A549 (cell line): ENCODE measurements around the gene CDK16. TPM values are rescaled to one million over a fixed set of nuclear protein-coding genes. Genes with fewer than 3 reads are reported as not detected.
A peak's percentile ranks its signal among the peaks of the same experiment; 100 is the strongest.

Experiments
- ATAC-seq, 2 experiments: fragments of 200-7000 bp in 1 of 2; fragments of >200 bp in 1 of 2; cut with Nextera tagmentation in 1 of 2; cut with Tn5 transposase in 1 of 2; 3 replicates each; pipeline versions ENCODE4 v1.8.0 to v1.9.1; 2018 to 2020; ENCODE audit warnings: mild to moderate bottlenecking in 1 of 2, moderate library complexity in 1 of 2
- CTCF ChIA-PET: fragments of 300-600 bp; sonication (Branson Sonifier 250); formaldehyde crosslinking; extraction: SDS; loops from one replicate; lab custom pipeline; 2021; ENCODE audit warnings: antibody characterized with exemption, inconsistent platforms; lab: Yijun Ruan, JAX
- POLR2A ChIA-PET: fragments of 350-600 bp; formaldehyde crosslinking; extraction: SDS; loops from one replicate; lab custom pipeline; 2021; ENCODE audit warnings: antibody characterized with exemption, inconsistent platforms; lab: Yijun Ruan, JAX
- DNase-seq, 2 experiments: peaks; one replicate each; pipeline versions ENCODE4 v3.0.0 to v3.0.0-alpha.2; 2011 to 2016; ENCODE audit warnings: low read depth in 1 of 2, low spot score in 1 of 2
- FAIRE-seq: peaks from 2 replicates; lab custom pipeline; 2011; peaks lifted over from hg19 to GRCh38; lab: Jason Lieb, UNC
- H3K27ac ChIP-seq, 2 experiments: fragments of >200 bp; sonication (Bioruptor Twin); formaldehyde crosslinking; 3 replicates each; pipeline ENCODE4 v1.5.1; 2016 to 2017
- H3K4me1 ChIP-seq: fragments of >200 bp; sonication (Bioruptor Twin); formaldehyde crosslinking; 3 replicates; pipeline ENCODE4 v1.6.1; 2016
- H3K4me2 ChIP-seq: fragments of >200 bp; sonication (Bioruptor Twin); formaldehyde crosslinking; 3 replicates; pipeline ENCODE4 v1.6.1; 2016
- H3K4me3 ChIP-seq: fragments of >200 bp; sonication (Bioruptor Twin); formaldehyde crosslinking; 3 replicates; pipeline ENCODE4 v1.5.1; 2016
- H3K9me3 ChIP-seq: fragments of >200 bp; sonication (Bioruptor Twin); formaldehyde crosslinking; 3 replicates; pipeline ENCODE4 v1.6.1; 2016
- BHLHE40 ChIP-seq: IDR thresholded peaks from 2 replicates; pipeline ENCODE4 v1.6.1; 2012; ENCODE audit warnings: low read depth, low read length, inconsistent platforms
- E2F6 ChIP-seq: IDR thresholded peaks from 2 replicates; pipeline ENCODE4 v1.6.1; 2012; ENCODE audit warnings: low read depth, borderline replicate concordance
- ESRRA ChIP-seq: fragments of 150-350 bp; IDR thresholded peaks from 2 replicates; pipeline ENCODE4 v1.6.1; 2014; ENCODE audit warnings: mild to moderate bottlenecking, low read length, borderline replicate concordance
- FOXS1 ChIP-seq: fragments of 250-450 bp; sonication (Bioruptor Pico); IDR thresholded peaks from 2 replicates; pipeline ENCODE4 v1.5.0; 2020; ENCODE audit warnings: mild to moderate bottlenecking, moderate library complexity
- HES2 ChIP-seq: fragments of >200 bp; sonication (Bioruptor Twin); formaldehyde crosslinking; IDR thresholded peaks from 2 replicates; pipeline ENCODE4 v1.6.1; 2016
- MAFK ChIP-seq: fragments of 450-650 bp; IDR thresholded peaks from 2 replicates; pipeline ENCODE4 v1.6.1; 2014; ENCODE audit not compliant: partially characterized antibody
- MAX ChIP-seq: IDR thresholded peaks from 2 replicates; pipeline ENCODE4 v1.6.1; 2012
- MAZ ChIP-seq: fragments of 150-350 bp; IDR thresholded peaks from 2 replicates; pipeline ENCODE4 v1.6.1; 2014; ENCODE audit warnings: antibody characterized with exemption, low read depth, low read length, borderline replicate concordance
- MYC ChIP-seq: IDR thresholded peaks from 2 replicates; pipeline ENCODE4 v1.6.1; 2012; ENCODE audit warnings: mild to moderate bottlenecking, inconsistent platforms, low read length, improper control_type of control experiment, borderline replicate concordance
- PBX3 ChIP-seq: IDR thresholded peaks from 2 replicates; pipeline ENCODE4 v1.6.1; 2012
- PHF8 ChIP-seq: fragments of 200-600 bp; sonication (generic); IDR thresholded peaks from 2 replicates; pipeline ENCODE4 v1.6.1; 2016; ENCODE audit warnings: low read depth, mild to moderate bottlenecking, antibody characterized with exemption, moderate library complexity, borderline replicate concordance
- POLR2A ChIP-seq: IDR thresholded peaks from 2 replicates; pipeline ENCODE4 v1.6.1; 2012; ENCODE audit warnings: mild to moderate bottlenecking, low read length
- POLR2AphosphoS2 ChIP-seq: conservative IDR thresholded peaks from 2 replicates; pipeline ENCODE4 v1.6.1; 2012; ENCODE audit warnings: low read length, improper control_type of control experiment, inconsistent platforms
- RFX5 ChIP-seq: fragments of 450-650 bp; IDR thresholded peaks from 2 replicates; pipeline ENCODE4 v1.7.1; 2014; ENCODE audit warnings: antibody characterized with exemption, mild to moderate bottlenecking, moderate library complexity
- SREBF2 ChIP-seq: fragments of 450-650 bp; IDR thresholded peaks from 2 replicates; pipeline ENCODE4 v1.6.1; 2014; ENCODE audit warnings: mild to moderate bottlenecking, moderate library complexity
- WGBS: methylation state at CpG from one replicate; pipeline ENCODE4 v1.1.6; 2017; ENCODE audit errors: missing lambda C conversion rate; 5-methylcytosine and 5-hydroxymethylcytosine counted together
- polyA plus RNA-seq, 4 experiments: library from polyadenylated mRNA; depleted of rRNA in 3 of 4; stranded (reverse); fragments of >200 nt; fragmentation: RNase III in 1 of 4; extraction: RNeasy Plus Mini Kit Qiagen cat#74134 plus additional on column Dnase treatment in 1 of 4; gene quantifications; 2 replicates in 3 of 4; 3 replicates in 1 of 4; pipeline ENCODE4 v1.2.3, GENCODE V29; 2011 to 2017

The CDK16 gene
- polyA plus RNA-seq, 2 of the 4 experiments (the other 2 are of a cell fraction) = 105 to 111 TPM

- TF ChIP-seq BHLHE40 (no peak), ESRRA (no peak)
Observed at GRCh38 chrX:47216393-47216925, 2.0 kb upstream of the CDK16 start (continued).

- no peak for TF ChIP-seq ESRRA
- TF ChIP-seq E2F6 = 0 out of 2 replicates have a peak, but pooled peaks have one; percentile 13
- no peak for TF ChIP-seq RFX5
- TF ChIP-seq MAX = 0 out of 2 replicates have a peak, but pooled peaks have one; percentile 11
- ATAC-seq = peak; percentile 34 to 44
- WGBS = 10% methylated on average over 22 of the region's 22 CpGs
- peak overlapping the region; percentile 66 to 86 for H3K27ac ChIP-seq
- no peak for FAIRE-seq
- CTCF ChIA-PET = interaction anchor here (0.9 to 1.1 kb wide), 4 partner anchors 16 to 306 kb away, joined by 3 to 4 read pairs (median 3); no protein-coding TSS in a partner anchor
- no peaks in the 10 kb centered on the region for H3K9me3 ChIP-seq
- 0 out of 3 replicates have a peak overlapping the region, but pooled peaks have one; percentile 16 for H3K4me3 ChIP-seq
- POLR2A ChIA-PET = interaction anchor here (0.7 to 3.5 kb wide), 13 partner anchors 9 to 1381 kb away, joined by 3 to 43 read pairs (median 3); partner anchors contain the start of genes ELK1, NDUFB11, RBM10 and USP11
- peaks cover 28% of the 10 kb centered on the region for H3K4me1 ChIP-seq
- peak in 1 of 2 experiments; percentile 14 for DNase-seq
- peak overlapping the region; percentile 79 for H3K4me2 ChIP-seq
Observed at GRCh38 chrX:47217121-47217851, 1.2 kb upstream of the CDK16 start.

- CTCF ChIA-PET = interaction anchor here (0.9 to 1.1 kb wide), 4 partner anchors 16 to 305 kb away, joined by 3 to 4 read pairs (median 3); no protein-coding TSS in a partner anchor
- peak overlapping the region; percentile 100 for H3K27ac ChIP-seq
- peak; percentile 90 to 99 for DNase-seq
- TF ChIP-seq PBX3 (peak; percentile 88), POLR2A (peak; percentile 21), BHLHE40 (no peak), MAZ (no peak), PHF8 (0 out of 2 replicates have a peak, but pooled peaks have one; percentile 9), HES2 (no peak), POLR2AphosphoS2 (peak; percentile 35; the same call in 1 of the 2 replicates), MAFK (no peak), SREBF2 (no peak), FOXS1 (CRISPR knock-in tag) (no peak), MYC (no peak)
- TF ChIP-seq, all 56 proteins: peak for 4
- Histone ChIP-seq H3K4me1 (peaks cover 28% of the 10 kb centered on the region), H3K4me2 (peak overlapping the region; percentile 98), H3K4me3 (peak overlapping the region; percentile 100), H3K9me3 (no peaks in the 10 kb centered on the region)
- under 1% methylated on average over 18 of the region's 31 CpGs for WGBS
- FAIRE-seq = peak; percentile 13
- peak; percentile 81 to 92 for ATAC-seq
- POLR2A ChIA-PET = interaction anchor here (0.6 to 3.5 kb wide), 15 partner anchors 10 to 1380 kb away, joined by 3 to 43 read pairs (median 4); partner anchors contain the start of genes ELK1, NDUFB11, RBM10 and USP11
Observed at GRCh38 chrX:47217852-47218279, 615 bp upstream of the CDK16 start.
